ENCODE measurements around the gene PRAMEF5. TPM values are rescaled to one million over a fixed set of nuclear protein-coding genes. Genes with fewer than 3 reads are reported as not detected.
"Not testable (repeated sequence)": the region's sequence is repeated elsewhere in the genome, so short reads cannot be mapped to it uniquely, and the experiment has no call there.

The PRAMEF5 gene
- total RNA-seq, 2 experiments from 2014 or later = not detected

- H3K9me3 Mint-ChIP-seq (ENCODE audit: low read depth); H3K36me3 Mint-ChIP-seq (ENCODE audit: low read depth); H3K27ac Mint-ChIP-seq; intact Hi-C loops (cut with DNase I, micrococcal nuclease); ATAC-seq; H3K4me1 Mint-ChIP-seq; POLR2A ChIA-PET; CTCF ChIA-PET; DNase-seq; H3K27me3 Mint-ChIP-seq; H3K4me3 Mint-ChIP-seq: not testable (repeated sequence)
These were observed 25.6 kb downstream of the PRAMEF5 start for GRCh38 chr1:13279617-13280016.

- H3K4me3 Mint-ChIP-seq; H3K27me3 Mint-ChIP-seq; DNase-seq; H3K9me3 Mint-ChIP-seq (ENCODE audit: low read depth); CTCF ChIA-PET; H3K36me3 Mint-ChIP-seq (ENCODE audit: low read depth); POLR2A ChIA-PET; intact Hi-C loops (cut with DNase I, micrococcal nuclease); ATAC-seq; H3K27ac Mint-ChIP-seq; H3K4me1 Mint-ChIP-seq: not testable (repeated sequence)
These were observed 31.0 kb downstream of the PRAMEF5 start, which contains the start of gene PRAMEF8 for GRCh38 chr1:13285037-13285436. Gene PRAMEF8 (minus strand): TSS chr1:13285137. CDS start chr1:13284091, 1,046 bp downstream.

- ATAC-seq; DNase-seq; H3K36me3 Mint-ChIP-seq (ENCODE audit: low read depth); intact Hi-C loops (cut with DNase I, micrococcal nuclease); CTCF ChIA-PET; H3K9me3 Mint-ChIP-seq (ENCODE audit: low read depth); POLR2A ChIA-PET; H3K27me3 Mint-ChIP-seq; H3K27ac Mint-ChIP-seq; H3K4me1 Mint-ChIP-seq; H3K4me3 Mint-ChIP-seq: not testable (repeated sequence)
These were observed 35.0 kb downstream of the PRAMEF5 start for GRCh38 chr1:13289030-13289429.

- H3K4me1 Mint-ChIP-seq; H3K4me3 Mint-ChIP-seq; H3K27me3 Mint-ChIP-seq; H3K36me3 Mint-ChIP-seq (ENCODE audit: low read depth); H3K9me3 Mint-ChIP-seq (ENCODE audit: low read depth); intact Hi-C loops (cut with DNase I, micrococcal nuclease); ATAC-seq; H3K27ac Mint-ChIP-seq; POLR2A ChIA-PET; DNase-seq; CTCF ChIA-PET: not testable (repeated sequence)
These were observed 43.4 kb downstream of the PRAMEF5 start for GRCh38 chr1:13297216-13297931.

- H3K27me3 Mint-ChIP-seq; CTCF ChIA-PET; H3K4me3 Mint-ChIP-seq; H3K4me1 Mint-ChIP-seq; H3K27ac Mint-ChIP-seq; H3K36me3 Mint-ChIP-seq (ENCODE audit: low read depth); DNase-seq; ATAC-seq; POLR2A ChIA-PET; intact Hi-C loops (cut with DNase I, micrococcal nuclease); H3K9me3 Mint-ChIP-seq (ENCODE audit: low read depth): not testable (repeated sequence)
These were observed 44.7 kb downstream of the PRAMEF5 start for GRCh38 chr1:13298699-13299098.

- DNase-seq; POLR2A ChIA-PET; H3K9me3 Mint-ChIP-seq (ENCODE audit: low read depth); H3K36me3 Mint-ChIP-seq (ENCODE audit: low read depth); ATAC-seq; H3K4me3 Mint-ChIP-seq; intact Hi-C loops (cut with DNase I, micrococcal nuclease); CTCF ChIA-PET; H3K27ac Mint-ChIP-seq; H3K27me3 Mint-ChIP-seq; H3K4me1 Mint-ChIP-seq: not testable (repeated sequence)
These were observed 48.2 kb downstream of the PRAMEF5 start for GRCh38 chr1:13302197-13302596.

GRCh38 chr1:13303239-13303638 is 49.2 kb downstream of the PRAMEF5 start, which contains the start of gene PRAMEF33:
Gene PRAMEF33 (plus strand): TSS chr1:13303539. CDS start chr1:13305955, 2,416 bp downstream.
- CTCF ChIA-PET; intact Hi-C loops (cut with DNase I, micrococcal nuclease); H3K36me3 Mint-ChIP-seq (ENCODE audit: low read depth); H3K4me1 Mint-ChIP-seq; H3K27ac Mint-ChIP-seq; H3K27me3 Mint-ChIP-seq; DNase-seq; H3K4me3 Mint-ChIP-seq; POLR2A ChIA-PET; H3K9me3 Mint-ChIP-seq (ENCODE audit: low read depth); ATAC-seq: not testable (repeated sequence)

Other genes with a start within 250 kb of the PRAMEF5 start
- gene PRAMEF27, start 197.6 kb upstream of the PRAMEF5 start, total RNA-seq = not detected
- gene HNRNPCL3, start 193.4 kb upstream of the PRAMEF5 start, total RNA-seq = not detected
- not detected for gene PRAMEF25, start 183.4 kb upstream of the PRAMEF5 start, total RNA-seq
- gene HNRNPCL2, start 137.3 kb upstream of the PRAMEF5 start, total RNA-seq = not detected
- gene PRAMEF26, start 98.2 kb upstream of the PRAMEF5 start, total RNA-seq = not detected
- not detected for gene HNRNPCL4, start 88.6 kb upstream of the PRAMEF5 start, total RNA-seq
- gene PRAMEF9, start 82.3 kb upstream of the PRAMEF5 start, total RNA-seq = not detected
- not detected for gene PRAMEF13, start 52.8 kb upstream of the PRAMEF5 start, total RNA-seq
- gene PRAMEF18, start 28.0 kb upstream of the PRAMEF5 start, total RNA-seq = not detected
- gene PRAMEF8, start 30.9 kb downstream of the PRAMEF5 start, total RNA-seq = not detected
- not detected for gene PRAMEF33, start 49.3 kb downstream of the PRAMEF5 start, total RNA-seq
- not detected for gene PRAMEF15, start 61.4 kb downstream of the PRAMEF5 start, total RNA-seq
- gene PRAMEF14, start 92.9 kb downstream of the PRAMEF5 start, total RNA-seq = not detected
- not detected for gene PRAMEF19, start 117.7 kb downstream of the PRAMEF5 start, total RNA-seq
- gene PRAMEF17, start 135.4 kb downstream of the PRAMEF5 start, total RNA-seq = not detected
- not detected for gene PRAMEF20, start 156.3 kb downstream of the PRAMEF5 start, total RNA-seq